HEK293 (cell line): ENCODE results near the gene TTYH2.

Experiments used
- AEBP2 ChIP-seq: fragments of 450-650 bp; formaldehyde crosslinking; IDR thresholded peaks from 2 replicates; pipeline ENCODE4 v1.5.1; 2016; ENCODE audit warnings: missing biosample characterization, missing genetic modification characterization, borderline replicate concordance
- CTCF ChIP-seq: fragments of 450-650 bp; formaldehyde crosslinking; IDR thresholded peaks from 2 replicates; pipeline ENCODE4 v1.5.1; 2016; ENCODE audit warnings: missing biosample characterization, missing genetic modification characterization
- IKZF3 ChIP-seq: fragments of 450-650 bp; IDR thresholded peaks from 2 replicates; pipeline ENCODE4 v1.5.0; 2018; ENCODE audit warnings: missing biosample characterization, mild to moderate bottlenecking, missing genetic modification characterization, moderate library complexity
- RBAK ChIP-seq: fragments of 450-650 bp; formaldehyde crosslinking; IDR thresholded peaks from 2 replicates; pipeline ENCODE4 v1.5.1; 2016; ENCODE audit warnings: missing biosample characterization, missing genetic modification characterization
- REST ChIP-seq: fragments of 450-650 bp; formaldehyde crosslinking; IDR thresholded peaks from 2 replicates; pipeline ENCODE4 v1.5.1; 2016; ENCODE audit warnings: missing biosample characterization, missing genetic modification characterization
- SETDB1 ChIP-seq: IDR thresholded peaks from one replicate; pipeline ENCODE4 v1.6.1; 2017; ENCODE audit warnings: mild to moderate bottlenecking, low read length, moderate library complexity, mixed read lengths; ENCODE audit not compliant: insufficient read length
- YY1 ChIP-seq: fragments of 450-650 bp; formaldehyde crosslinking; IDR thresholded peaks from 2 replicates; pipeline ENCODE4 v1.5.1; 2018; ENCODE audit warnings: missing biosample characterization, missing genetic modification characterization
- ZNF10 ChIP-seq: fragments of 450-650 bp; formaldehyde crosslinking; IDR thresholded peaks from 2 replicates; pipeline ENCODE4 v1.5.1; 2017; ENCODE audit warnings: missing biosample characterization, missing genetic modification characterization
- ZNF133 ChIP-seq: fragments of 450-650 bp; formaldehyde crosslinking; IDR thresholded peaks from 2 replicates; pipeline ENCODE4 v1.5.1; 2016; ENCODE audit warnings: missing biosample characterization, missing genetic modification characterization
- ZNF138 ChIP-seq: fragments of 450-650 bp; formaldehyde crosslinking; IDR thresholded peaks from 2 replicates; pipeline ENCODE4 v1.5.1; 2016; ENCODE audit warnings: missing biosample characterization, missing genetic modification characterization, borderline replicate concordance
- ZNF155 ChIP-seq: fragments of 450-650 bp; formaldehyde crosslinking; IDR thresholded peaks from 2 replicates; pipeline ENCODE4 v1.5.1; 2016; ENCODE audit warnings: missing biosample characterization, missing genetic modification characterization
- ZNF274 ChIP-seq, 2 experiments: fragments of 200-500 bp in 1 of 2; fragments of 450-650 bp in 1 of 2; sonication (Bioruptor generic) in 1 of 2; formaldehyde crosslinking in 1 of 2; IDR thresholded peaks; 2 replicates each; pipeline versions ENCODE4 v1.5.1 to v1.6.1; 2014 to 2016; ENCODE audit warnings: borderline replicate concordance in 1 of 2, inconsistent platforms in 1 of 2, low read length in 1 of 2, missing biosample characterization in 1 of 2, missing genetic modification characterization in 1 of 2
- ZNF580 ChIP-seq: fragments of 450-650 bp; formaldehyde crosslinking; IDR thresholded peaks from 2 replicates; pipeline ENCODE4 v1.5.1; 2016; ENCODE audit warnings: missing biosample characterization, missing genetic modification characterization

- TF ChIP-seq YY1 (tag by site-specific recombination), result no peak
- no peak for TF ChIP-seq CTCF (tag by site-specific recombination)
- TF ChIP-seq RBAK (tag by site-specific recombination), result no peak
- TF ChIP-seq ZNF580, result no peak
- TF ChIP-seq ZNF138, result no peak
- no peak for TF ChIP-seq ZNF155 (tag by site-specific recombination)
- TF ChIP-seq SETDB1, result no peak
- TF ChIP-seq ZNF133 (tag by site-specific recombination), result no peak
- no peak for TF ChIP-seq ZNF274 (IDR thresholded peaks at IDR 0.05; ENCODE audit: low read length)
- TF ChIP-seq ZNF274 (tag by site-specific recombination; IDR thresholded peaks at IDR 0.05; ENCODE audit: borderline replicate concordance), result no peak
- TF ChIP-seq ZNF10 (tag by site-specific recombination), result no peak
- TF ChIP-seq IKZF3, result no peak
- no peak for TF ChIP-seq REST (tag by site-specific recombination)
- TF ChIP-seq AEBP2, result no peak
Observed at GRCh38 chr17:74282587-74283370, 69.4 kb downstream of the TTYH2 start.
